Left lobe of liver (tissue), 2 donors: ENCODE measurements around the gene RPL36A. TPM values are rescaled to one million over a fixed set of nuclear protein-coding genes. Genes with fewer than 3 reads are reported as not detected.
A peak's percentile ranks its signal among the peaks of the same experiment; 100 is the strongest.

ENCODE experiments used
- ATAC-seq: fragments of 200-7000 bp; cut with Tn5 transposase; one replicate; pipeline ENCODE4 v1.9.1; 2020; ENCODE audit warnings: mild to moderate bottlenecking, moderate library complexity
- DNase-seq: peaks from one replicate; pipeline ENCODE4 v3.0.0-alpha.2; 2020; ENCODE audit warnings: low spot score
- total RNA-seq: library from RNA; stranded (reverse); gene quantifications from one replicate; pipeline ENCODE4 v1.2.1, GENCODE V29; 2021
- donor health status: DM: no; HTN: no; CAD: no; lungs with moderate emphysema.
- donor health status: DM: no; HTN: yes; CAD: no.

RPL36A gene
- total RNA-seq, 1 donor from 2014 or later, result 39.4 TPM

DNA sequence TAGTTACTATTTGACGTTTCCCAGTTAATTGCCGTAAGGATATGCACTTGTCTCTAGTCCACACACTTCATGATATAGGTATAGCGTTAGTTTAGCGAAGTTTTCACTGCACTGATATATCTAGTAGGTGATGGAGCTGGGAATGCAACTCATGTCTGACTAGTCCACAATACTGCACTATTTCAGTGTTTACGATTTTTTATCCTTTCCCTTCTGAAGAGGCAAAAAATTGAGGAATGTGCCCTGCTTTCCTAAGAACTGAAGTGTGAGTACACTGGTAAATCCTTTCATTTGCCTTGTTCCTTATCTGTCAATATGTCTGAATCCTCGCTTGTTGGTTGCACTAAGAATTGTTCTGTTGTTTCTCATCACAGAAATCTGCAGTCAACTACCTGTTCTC is 1.0 kb downstream of the RPL36A start:
- DNase-seq (no peak), ATAC-seq (no peak)

DNA sequence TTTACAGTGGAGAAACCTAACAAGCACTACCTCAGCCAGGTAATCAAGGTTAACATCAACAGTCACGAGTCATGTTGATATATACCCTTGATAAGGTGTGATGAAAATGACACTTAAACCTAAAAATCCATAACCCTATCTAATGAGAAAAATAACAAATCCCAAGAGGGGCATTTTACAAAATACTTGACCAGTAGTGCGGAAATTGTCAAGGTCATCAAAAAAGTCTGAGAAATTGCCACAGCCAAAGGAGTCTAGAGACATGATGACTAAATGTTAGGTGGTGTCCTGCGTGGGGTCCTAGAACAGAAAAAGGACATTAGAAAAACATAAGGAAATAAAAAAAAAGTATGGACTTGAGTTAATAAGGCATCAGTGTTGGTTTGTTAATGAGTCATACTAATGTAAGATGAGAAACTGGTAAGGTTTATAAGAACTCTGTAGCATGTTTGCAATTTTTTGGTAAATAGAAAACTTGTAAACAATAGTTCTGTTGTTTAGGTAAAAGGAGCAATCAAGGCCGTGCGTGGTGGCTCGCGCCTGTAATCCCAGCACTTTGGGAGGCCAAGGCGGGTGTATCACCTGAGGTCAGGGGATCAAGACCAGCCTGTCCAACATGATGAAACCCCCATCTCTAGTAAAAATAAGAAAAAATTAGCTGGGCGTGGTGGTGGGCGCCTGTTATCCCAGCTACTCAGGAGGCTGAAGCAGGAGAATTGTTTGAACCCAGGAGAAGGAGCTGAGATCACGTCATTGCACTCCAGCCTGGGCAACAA is 2.9 kb downstream of the RPL36A start:
- ATAC-seq (no peak), DNase-seq (no peak)

DNA sequence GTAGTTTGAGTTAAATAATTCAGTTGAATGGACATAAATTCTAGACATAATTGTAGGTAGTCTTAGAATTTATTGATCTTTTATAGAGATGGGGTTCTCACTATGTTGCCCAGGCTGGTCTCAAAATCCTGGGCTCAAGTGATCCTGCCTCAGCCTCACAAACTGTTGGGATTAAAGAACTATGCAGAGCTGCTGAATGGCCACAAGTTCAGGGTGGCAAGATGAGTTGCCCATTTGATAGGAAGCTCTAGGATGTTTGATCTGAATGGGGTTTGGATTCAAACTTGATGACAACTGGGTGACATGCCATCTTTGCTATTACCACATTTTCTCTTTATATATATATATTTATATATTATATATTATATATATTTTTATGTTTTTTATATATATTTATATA is 3.6 kb downstream of the RPL36A start:
- no peak for ATAC-seq
- DNase-seq, result no peak

DNA sequence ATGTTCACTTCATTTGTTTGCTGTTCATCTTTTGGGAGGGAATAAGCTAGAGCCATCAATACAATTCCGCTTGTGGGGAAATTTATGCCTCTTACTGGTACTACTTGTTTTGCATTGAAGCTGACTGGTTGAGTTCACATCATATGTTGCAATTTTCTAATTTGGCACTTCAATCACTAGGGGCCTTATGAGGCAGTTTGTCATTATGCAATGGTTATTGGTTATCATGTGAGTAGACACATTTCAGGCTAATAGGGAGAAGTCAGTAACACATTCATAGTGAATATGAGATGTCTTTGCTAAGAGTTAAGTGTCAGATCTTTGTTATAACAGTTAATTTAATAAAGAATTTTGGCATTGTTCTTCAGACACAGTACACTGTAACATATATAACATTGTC is 5.0 kb downstream of the RPL36A start:
- DNase-seq, result no peak
- no peak for ATAC-seq

DNA sequence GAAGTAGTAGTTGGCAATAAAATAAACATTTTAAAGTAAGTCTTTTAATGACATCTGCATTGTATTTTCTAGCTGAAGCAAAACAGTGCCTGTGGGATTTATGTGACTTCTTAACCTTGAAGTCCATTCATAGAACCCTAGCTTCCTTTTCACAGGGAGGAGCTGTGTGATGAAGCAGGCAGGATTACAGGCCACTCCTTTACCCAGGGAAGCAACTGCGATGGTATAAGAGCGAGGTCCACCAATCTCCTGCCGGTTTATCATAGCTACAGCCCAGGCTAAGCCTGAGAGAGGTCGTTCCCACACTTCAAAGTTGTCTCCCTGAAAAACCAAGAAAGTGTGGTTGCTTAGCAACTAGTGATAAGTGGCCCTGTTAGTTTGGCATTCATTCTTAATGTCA is 7.0 kb downstream of the RPL36A start:
- DNase-seq (no peak), ATAC-seq (no peak)

DNA sequence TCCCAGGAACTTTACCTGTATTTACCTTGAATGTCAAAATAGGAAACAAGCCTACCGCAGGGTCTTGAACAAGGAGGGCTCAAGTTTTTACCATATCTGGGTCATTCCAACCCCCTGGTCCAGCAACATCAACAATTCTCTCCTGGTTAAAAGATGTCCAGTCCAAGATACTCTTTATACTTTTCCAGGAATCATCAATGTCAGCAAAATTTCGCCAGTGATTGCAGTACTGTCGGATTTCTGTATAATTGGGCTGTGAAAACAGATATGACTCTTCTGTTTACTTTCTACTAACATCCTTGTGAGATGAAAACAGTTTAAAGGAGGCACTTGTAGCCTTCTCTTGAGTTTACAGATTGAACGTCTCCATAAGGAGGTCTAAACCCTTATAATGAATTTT is 7.9 kb downstream of the RPL36A start:
- DNase-seq, result no peak
- ATAC-seq, result no peak

DNA sequence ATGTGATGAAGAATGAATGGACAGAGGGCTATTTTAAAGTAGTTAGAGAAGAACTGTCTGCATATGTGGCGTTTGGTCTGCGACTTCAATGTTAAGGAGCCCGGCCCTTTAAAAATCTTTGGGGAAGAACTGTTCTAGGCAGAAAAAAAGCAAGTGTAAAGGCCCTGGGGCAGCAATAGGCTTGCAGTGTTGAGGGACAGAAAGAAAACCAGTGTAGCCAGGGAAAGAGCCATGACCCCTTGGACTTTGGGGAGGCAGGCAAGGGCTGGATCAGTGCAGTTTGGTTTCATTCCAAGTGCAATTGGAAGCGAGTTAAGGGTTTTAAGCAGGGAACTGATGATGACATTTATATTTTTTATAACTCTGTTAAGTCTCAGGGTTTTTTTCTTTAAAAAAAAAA is 9.0 kb downstream of the RPL36A start:
- DNase-seq (no peak), ATAC-seq (no peak)

DNA sequence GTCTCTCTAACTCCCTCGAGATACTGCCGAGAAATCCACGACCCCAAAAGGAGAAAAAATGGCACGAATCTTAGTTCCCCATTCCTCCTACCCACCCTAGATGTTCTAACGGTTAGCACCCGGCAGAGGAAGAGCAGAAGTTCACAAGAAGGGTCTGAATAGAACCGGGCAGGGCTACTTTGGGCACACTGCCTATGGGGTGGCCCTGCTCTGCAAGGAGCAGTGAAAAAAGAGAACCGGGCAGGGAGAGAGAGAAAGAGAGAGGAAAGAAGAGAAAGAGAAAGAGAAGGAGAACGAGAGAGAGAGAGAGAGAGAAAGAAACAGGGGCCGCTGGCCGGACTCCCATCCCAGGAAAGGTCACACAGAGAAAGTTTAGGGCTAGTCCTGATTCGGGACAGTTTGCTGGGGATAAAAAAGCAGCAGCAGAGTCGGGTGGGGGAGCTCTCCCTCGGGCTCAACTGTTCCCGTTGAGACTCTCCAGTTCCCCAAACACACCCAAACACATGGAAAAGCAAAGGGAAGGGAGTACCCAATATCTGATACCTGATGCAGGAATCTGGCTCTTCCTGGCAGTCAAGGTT is 16.4 kb downstream of the RPL36A start:
- DNase-seq, result no peak
- peak; percentile 14 for ATAC-seq

DNA sequence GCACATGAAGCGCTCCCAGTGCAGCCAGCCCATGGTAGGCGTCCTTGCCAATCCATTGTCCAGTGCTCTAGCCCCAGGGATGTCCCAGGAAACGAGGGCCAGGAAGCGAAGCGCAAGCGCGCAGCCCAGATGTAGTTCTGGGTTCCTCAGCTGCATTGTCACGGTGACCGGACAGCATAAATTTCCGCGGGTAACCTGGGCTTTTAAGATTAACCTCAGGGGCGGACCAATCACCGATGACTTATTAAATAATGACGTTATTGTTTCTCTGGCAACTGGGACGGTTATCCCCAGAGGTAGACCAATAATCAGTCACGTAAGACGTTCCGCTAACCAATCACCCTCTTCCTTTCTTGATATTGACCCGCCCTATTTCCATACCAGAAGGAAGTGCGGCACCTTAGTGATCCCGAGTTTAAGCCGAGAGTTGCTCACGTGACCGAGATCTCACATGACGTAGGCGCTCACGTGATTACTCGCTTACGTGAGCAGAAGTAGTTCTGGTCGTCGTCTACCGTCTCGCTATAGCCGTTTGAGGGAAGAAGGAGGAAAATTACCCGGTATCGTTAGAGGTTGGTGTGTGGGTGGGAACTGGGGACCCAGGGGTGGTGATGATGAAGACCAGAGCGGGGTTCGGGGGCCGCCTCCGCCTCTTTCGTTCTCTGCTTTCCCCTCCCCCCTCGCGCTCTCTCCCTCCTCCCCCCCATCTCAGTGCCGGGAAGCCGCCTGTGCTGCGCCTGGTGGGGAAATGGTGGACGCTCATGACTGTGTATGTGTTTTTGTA is 17.1 kb downstream of the RPL36A start, which contains the start of the genes GLA and HNRNPH2:
TSS of gene GLA (minus strand) at position 178 of the 784 bp plus-strand sequence. CDS start at position 156, 22 bp downstream.
TSS of gene HNRNPH2 (plus strand) at position 475 of the 784 bp plus-strand sequence. CDS start 3,767 bp downstream, outside the sequence.
- DNase-seq, result peak; percentile 91
- ATAC-seq, result peak; percentile 90

DNA sequence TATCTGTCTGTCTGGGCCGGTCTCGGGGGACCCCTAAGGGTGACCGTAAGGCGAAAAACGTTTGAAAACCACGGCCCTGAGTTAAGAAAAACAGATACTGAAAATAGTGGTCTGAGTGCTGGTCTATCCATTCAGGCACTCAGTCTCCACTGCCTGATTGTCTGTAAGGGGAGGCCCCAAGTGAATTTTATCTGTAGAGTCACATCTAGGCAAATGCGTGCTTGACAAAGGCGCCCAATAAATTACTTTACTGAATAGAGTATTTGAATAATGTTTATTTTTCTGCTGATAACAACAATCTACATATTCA is 17.7 kb downstream of the RPL36A start:
- DNase-seq, result no peak
- ATAC-seq, result peak; percentile 26

DNA sequence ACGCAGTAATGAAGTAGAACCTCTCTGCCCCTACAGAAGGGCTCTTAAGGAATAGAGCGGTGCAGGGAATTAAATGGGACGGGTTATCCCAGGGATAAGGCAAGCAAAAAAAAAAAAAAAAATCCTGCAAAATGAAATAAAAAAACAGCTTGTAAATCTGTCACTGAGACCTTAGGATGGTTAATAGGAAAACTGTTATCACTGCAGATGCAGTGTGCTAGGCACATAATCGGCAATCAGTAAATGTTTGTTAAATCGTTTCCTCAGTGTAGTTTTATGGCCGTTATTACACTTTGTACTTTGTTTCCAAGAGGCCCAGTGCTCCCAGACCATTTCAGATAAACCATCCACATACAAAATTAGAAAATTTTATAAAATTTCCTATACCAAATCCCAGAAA is 18.2 kb downstream of the RPL36A start:
- no peak for DNase-seq
- no peak for ATAC-seq

DNA sequence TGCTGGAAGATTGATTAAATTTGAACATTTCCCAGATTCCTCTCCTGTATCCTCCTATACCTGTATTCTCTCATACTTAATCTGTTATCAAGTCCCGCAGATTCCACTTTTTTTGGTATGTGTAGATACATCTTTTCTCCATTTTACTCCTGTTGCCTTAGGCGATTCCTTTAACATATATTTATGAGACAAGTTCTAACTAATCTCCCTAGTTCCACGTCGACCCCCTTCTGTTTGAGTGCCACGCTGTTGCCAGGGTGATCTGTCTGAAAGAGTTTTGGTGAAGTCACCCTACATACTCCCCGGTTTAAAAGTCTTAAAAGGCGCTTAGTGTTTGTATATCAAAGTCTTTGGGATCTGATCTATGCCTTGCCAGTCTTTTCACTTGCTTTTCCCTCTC is 19.6 kb downstream of the RPL36A start:
- no peak for ATAC-seq
- DNase-seq, result no peak

DNA sequence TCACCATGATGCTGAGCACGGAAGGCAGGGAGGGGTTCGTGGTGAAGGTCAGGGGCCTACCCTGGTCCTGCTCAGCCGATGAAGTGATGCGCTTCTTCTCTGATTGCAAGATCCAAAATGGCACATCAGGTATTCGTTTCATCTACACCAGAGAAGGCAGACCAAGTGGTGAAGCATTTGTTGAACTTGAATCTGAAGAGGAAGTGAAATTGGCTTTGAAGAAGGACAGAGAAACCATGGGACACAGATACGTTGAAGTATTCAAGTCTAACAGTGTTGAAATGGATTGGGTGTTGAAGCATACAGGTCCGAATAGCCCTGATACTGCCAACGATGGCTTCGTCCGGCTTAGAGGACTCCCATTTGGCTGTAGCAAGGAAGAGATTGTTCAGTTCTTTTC is 21.2 kb downstream of the RPL36A start:
- DNase-seq (no peak), ATAC-seq (no peak)

DNA sequence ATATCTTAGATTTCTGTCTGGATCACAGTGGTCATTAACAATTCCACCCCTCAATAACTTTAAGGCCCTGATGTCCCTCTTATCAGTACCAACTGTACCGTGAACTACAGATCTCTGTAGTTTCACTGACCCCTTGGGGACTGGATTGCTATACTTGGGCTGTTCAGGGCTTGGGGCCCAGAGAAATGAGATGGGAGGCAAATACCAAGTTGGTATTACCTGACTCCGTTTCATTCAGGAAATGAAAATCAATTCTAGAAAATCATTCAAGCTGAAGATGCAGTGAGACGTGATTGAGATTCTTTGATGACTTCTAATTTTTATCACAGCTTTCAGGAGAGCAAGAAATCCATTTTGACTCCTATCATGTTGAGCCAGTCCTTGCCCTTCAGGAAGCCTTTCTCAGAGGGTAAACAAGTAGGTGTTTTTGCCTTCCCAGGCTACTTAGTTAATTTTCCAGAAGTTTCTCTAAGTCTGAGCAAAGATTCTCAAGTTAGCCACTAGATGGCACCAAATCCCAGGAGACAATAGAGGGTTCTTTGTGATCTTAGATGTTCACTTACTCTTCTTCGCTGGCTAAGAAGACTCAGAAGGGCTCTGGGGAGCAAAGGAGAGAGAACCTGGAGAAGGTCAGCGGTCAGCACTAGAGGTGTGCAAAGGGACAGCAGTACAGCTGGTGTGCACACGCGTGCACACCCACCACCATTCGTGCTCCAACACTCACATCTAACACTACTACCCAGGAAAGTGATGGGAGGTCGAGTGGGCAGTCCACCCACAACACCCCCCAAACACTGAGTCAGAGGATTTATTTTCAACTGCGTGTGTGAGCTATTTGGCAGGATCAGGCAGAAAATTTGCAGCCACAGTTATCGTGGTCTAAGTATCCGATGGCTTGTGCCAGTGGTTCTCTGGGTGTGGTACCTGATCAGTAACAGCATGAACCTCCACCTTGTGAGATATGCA is 24.7 kb downstream of the RPL36A start:
- ATAC-seq (peak; percentile 74), DNase-seq (no peak)

DNA sequence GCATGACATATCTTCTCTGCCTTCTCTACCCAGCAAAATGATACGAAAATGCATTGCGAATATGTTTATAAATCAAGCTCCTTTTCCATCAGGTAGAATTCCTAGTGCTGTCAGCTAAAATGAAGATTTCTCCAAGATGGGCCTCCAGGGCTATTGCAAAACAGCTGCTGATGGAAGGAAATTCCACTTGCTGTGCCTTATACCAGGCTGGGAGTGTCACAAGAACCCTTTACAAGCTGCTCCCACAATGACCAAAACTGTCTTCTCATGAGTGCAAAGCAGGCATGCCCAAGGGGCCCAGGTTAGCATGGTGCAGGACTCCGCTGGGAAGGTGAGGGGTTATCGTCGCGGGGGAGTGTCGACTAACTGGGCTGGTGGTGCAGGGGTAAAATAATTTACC is 25.9 kb downstream of the RPL36A start:
- no peak for DNase-seq
- no peak for ATAC-seq

DNA sequence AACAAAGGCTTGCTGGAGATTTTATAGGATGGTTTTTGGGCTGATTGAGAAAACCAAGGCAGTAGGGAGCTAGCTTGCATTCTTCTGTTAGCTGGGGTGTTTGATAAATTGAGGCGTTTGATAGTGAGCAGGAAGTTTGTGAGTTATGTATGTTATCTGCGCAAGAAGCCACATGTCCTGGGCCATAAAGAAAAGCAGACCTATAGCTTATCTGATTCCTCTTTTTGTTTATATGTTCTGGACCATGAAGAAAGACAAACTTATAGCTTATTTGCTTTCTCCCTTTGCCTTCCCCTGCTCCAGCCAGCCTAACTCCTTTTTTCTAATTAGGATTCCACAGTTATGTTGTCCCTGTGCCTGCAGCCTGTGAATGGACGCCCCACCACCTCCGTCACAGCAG is 26.4 kb downstream of the RPL36A start:
- no peak for DNase-seq
- ATAC-seq, result no peak

DNA sequence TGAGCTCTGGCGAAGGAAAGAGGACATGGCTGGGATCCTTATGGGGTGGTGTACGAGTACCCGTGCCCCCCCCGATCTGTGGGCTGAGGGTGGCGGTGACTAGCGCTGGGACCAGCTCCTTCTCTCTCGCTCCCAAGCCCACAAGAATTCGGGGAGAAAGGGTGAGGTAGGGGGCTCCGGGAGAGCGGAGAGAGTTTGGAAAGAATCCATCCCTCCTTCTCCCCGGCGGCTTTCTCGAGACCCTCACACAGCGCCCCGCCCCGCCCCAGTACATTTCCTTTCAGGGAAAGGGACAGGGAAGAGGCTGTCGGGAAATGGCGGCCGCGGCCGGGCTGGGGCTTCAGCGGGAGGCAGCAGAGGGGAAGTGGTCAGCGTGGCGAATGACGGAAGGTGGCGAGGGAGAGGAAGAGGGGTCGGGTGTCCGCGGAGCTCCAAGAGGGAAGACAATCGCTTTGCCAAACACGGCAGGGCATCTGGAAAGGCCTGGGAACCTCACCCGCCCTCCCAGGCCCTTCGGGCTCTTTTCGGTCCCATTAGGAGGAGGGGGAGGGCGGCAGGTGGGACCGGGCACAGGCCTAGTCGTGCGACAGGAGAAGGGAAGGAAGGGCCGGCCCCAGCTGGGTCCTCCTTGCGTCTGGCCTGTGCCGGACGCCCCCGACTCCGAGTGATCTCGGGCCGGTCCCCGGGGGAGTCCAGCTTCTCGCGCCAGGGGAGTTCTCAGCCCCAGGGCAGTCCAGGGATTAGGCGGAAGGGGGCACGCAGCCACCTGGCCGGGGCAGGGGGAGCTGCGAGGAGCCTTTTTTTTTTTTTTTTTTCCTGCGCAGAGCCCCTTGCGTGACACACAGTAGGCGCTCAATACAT is 27.4 kb downstream of the RPL36A start:
- DNase-seq, result peak; percentile 62
- peak; percentile 81 for ATAC-seq

DNA sequence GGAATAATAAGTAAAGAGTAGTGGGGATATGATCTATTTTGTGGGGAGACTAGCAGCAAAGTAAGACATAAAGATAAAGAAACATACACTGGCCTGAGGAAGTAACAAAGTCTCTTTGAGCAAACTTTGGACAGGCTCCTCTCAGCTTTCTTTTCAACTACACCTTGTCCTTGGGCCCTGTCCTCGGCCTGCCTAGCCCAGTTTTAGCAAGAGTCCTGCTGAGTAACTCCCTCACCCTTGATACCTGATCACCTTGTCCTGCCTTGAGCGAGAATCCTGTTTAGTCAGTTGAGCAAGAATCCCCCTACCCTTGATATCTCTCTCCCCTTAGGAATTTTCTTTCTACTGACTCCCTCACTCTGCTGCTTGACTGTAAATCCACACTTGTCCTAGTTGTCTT is 28.7 kb downstream of the RPL36A start:
- DNase-seq (no peak), ATAC-seq (no peak)

DNA sequence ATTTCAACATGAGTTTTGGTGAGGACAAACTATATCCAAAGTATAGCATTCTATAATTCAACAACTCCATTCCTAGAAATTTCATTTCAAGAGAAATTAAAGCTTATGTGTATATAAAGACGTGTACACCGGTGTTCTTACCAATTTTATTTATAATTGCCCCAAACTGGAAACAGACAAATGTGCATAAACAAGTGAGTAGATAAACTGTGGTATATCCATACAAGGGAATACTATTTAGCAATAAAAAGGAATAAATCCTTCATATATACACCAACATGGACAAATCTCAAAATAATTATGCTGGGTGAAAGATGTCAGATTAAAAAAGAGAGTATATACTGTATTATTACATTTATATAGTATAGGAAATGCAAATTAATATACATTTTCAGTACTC is 37.1 kb downstream of the RPL36A start:
- ATAC-seq, result no peak
- no peak for DNase-seq

DNA sequence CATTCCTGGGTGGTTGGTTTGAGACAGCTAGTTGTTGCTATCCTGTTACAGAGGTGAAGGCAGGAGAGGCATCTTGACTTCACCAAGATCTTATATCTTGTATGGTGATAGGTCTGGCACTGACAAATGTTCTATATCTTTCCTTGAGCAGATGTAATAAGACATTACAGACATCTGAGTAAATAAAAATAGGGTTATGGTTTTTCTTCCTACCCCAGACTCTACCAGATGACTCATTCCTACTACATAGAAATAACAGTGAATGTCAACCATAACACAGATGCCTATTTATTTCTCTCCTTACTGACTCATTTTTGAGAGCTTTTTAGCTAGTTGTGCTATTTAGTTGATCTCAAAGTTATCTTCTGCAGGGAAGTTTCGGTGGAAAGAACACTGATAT is 39.1 kb downstream of the RPL36A start:
- ATAC-seq, result no peak
- no peak for DNase-seq
